GM21619 (cell line): ENCODE results near the gene RASSF5.

Experiments
- ATAC-seq: cut with Tn5 transposase; IDR thresholded peaks from one replicate; pipeline ENCODE4 v1.9.1; 2021; ENCODE audit not compliant: unreplicated experiment

Gene RASSF5

GRCh38 chr1:206544562-206545257, 37.4 kb downstream of the RASSF5 start:
- no peak for ATAC-seq

- no peak for ATAC-seq
These were observed 38.0 kb downstream of the RASSF5 start for GRCh38 chr1:206545351-206545750.

GRCh38 chr1:206547104-206547503, 39.8 kb downstream of the RASSF5 start:
- no peak for ATAC-seq

GRCh38 chr1:206550446-206550845, 43.1 kb downstream of the RASSF5 start:
- ATAC-seq, result no peak

- ATAC-seq, result no peak
These were observed 44.1 kb downstream of the RASSF5 start for GRCh38 chr1:206551296-206551985.

- ATAC-seq, result no peak
These were observed 44.6 kb downstream of the RASSF5 start for GRCh38 chr1:206551986-206552326.

GRCh38 chr1:206554211-206554610, 46.9 kb downstream of the RASSF5 start:
- ATAC-seq, result no peak

- ATAC-seq, result no peak
These were observed 47.6 kb downstream of the RASSF5 start for GRCh38 chr1:206554701-206555472.

GRCh38 chr1:206555473-206555935, 48.2 kb downstream of the RASSF5 start:
- no peak for ATAC-seq

GRCh38 chr1:206556047-206556749, 48.9 kb downstream of the RASSF5 start:
- ATAC-seq, result no peak

- peak; percentile 55 for ATAC-seq
These were observed 49.7 kb downstream of the RASSF5 start for GRCh38 chr1:206556750-206557635.

GRCh38 chr1:206557636-206558473, 50.5 kb downstream of the RASSF5 start:
- no peak for ATAC-seq

GRCh38 chr1:206558794-206559671, 51.7 kb downstream of the RASSF5 start:
- ATAC-seq, result no peak

- no peak for ATAC-seq
These were observed 52.3 kb downstream of the RASSF5 start for GRCh38 chr1:206559672-206559995.

GRCh38 chr1:206560007-206560716, 52.8 kb downstream of the RASSF5 start:
- no peak for ATAC-seq

GRCh38 chr1:206563367-206564207, 56.3 kb downstream of the RASSF5 start:
- ATAC-seq, result peak; percentile 23

- no peak for ATAC-seq
These were observed 58.7 kb downstream of the RASSF5 start for GRCh38 chr1:206565995-206566394.
